ENCODE results near the gene RAB3IL1. TPM values are rescaled to one million over a fixed set of nuclear protein-coding genes. Genes with fewer than 3 reads are reported as not detected.

RAB3IL1 gene
- total and polyA plus RNA-seq, 2 experiments from 2014 or later = 8.3 to 11.6 TPM

GRCh38 chr11:61879152-61879551, 38.2 kb downstream of the RAB3IL1 start:
- H3K4me3 ChIP-seq = no peak overlapping the region
- no peaks in the 10 kb centered on the region for H3K4me1 ChIP-seq (ENCODE audit: low read depth)
- DNase-seq (ENCODE audit: low read depth in 1 of 2, low spot score in 1 of 2) = no peak
- TF ChIP-seq, protein P1, sequence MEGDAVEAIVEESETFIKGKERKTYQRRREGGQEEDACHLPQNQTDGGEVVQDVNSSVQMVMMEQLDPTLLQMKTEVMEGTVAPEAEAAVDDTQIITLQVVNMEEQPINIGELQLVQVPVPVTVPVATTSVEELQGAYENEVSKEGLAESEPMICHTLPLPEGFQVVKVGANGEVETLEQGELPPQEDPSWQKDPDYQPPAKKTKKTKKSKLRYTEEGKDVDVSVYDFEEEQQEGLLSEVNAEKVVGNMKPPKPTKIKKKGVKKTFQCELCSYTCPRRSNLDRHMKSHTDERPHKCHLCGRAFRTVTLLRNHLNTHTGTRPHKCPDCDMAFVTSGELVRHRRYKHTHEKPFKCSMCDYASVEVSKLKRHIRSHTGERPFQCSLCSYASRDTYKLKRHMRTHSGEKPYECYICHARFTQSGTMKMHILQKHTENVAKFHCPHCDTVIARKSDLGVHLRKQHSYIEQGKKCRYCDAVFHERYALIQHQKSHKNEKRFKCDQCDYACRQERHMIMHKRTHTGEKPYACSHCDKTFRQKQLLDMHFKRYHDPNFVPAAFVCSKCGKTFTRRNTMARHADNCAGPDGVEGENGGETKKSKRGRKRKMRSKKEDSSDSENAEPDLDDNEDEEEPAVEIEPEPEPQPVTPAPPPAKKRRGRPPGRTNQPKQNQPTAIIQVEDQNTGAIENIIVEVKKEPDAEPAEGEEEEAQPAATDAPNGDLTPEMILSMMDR (IDR thresholded peaks at IDR 0.05; ENCODE audit: low read depth, low read length) = no peak
- no peaks in the 10 kb centered on the region for H3K36me3 ChIP-seq
- no peaks in the 10 kb centered on the region for H3K9me3 ChIP-seq (ENCODE audit: low read depth)
- no peak overlapping the region for H3K27ac ChIP-seq
- no peaks in the 10 kb centered on the region for H3K27me3 ChIP-seq

GRCh38 chr11:61875698-61876097, 41.7 kb downstream of the RAB3IL1 start:
- Histone ChIP-seq H3K27ac (no peak overlapping the region), H3K9me3 (ENCODE audit: low read depth) (no peaks in the 10 kb centered on the region), H3K27me3 (no peaks in the 10 kb centered on the region), H3K4me1 (ENCODE audit: low read depth) (peaks cover 11% of the 10 kb centered on the region), H3K36me3 (no peaks in the 10 kb centered on the region), H3K4me3 (no peak overlapping the region)
- TF ChIP-seq, protein P1 (IDR thresholded peaks at IDR 0.05; ENCODE audit: low read depth, low read length) = no peak
- DNase-seq (ENCODE audit: low read depth in 1 of 2, low spot score in 1 of 2) = no peak

GRCh38 chr11:61874853-61875252, 42.5 kb downstream of the RAB3IL1 start:
- Histone ChIP-seq H3K4me1 (ENCODE audit: low read depth) (peaks cover 19% of the 10 kb centered on the region), H3K27ac (no peak overlapping the region), H3K27me3 (no peaks in the 10 kb centered on the region), H3K9me3 (ENCODE audit: low read depth) (no peaks in the 10 kb centered on the region), H3K4me3 (no peak overlapping the region), H3K36me3 (no peaks in the 10 kb centered on the region)
- no peak for DNase-seq (ENCODE audit: low read depth in 1 of 2, low spot score in 1 of 2)
- TF ChIP-seq, protein P1 (IDR thresholded peaks at IDR 0.05; ENCODE audit: low read depth, low read length) = no peak

- H3K27me3 ChIP-seq = no peaks in the 10 kb centered on the region
- no peak overlapping the region for H3K4me3 ChIP-seq
- DNase-seq (ENCODE audit: low read depth in 1 of 2, low spot score in 1 of 2) = no peak
- H3K27ac ChIP-seq = no peak overlapping the region
- peaks cover 24% of the 10 kb centered on the region for H3K4me1 ChIP-seq (ENCODE audit: low read depth)
- TF ChIP-seq, protein P1 (IDR thresholded peaks at IDR 0.05; ENCODE audit: low read depth, low read length) = no peak
- no peaks in the 10 kb centered on the region for H3K36me3 ChIP-seq
- H3K9me3 ChIP-seq (ENCODE audit: low read depth) = no peaks in the 10 kb centered on the region
Observed at GRCh38 chr11:61874377-61874809, 43.0 kb downstream of the RAB3IL1 start.

GRCh38 chr11:61873588-61874376, 43.6 kb downstream of the RAB3IL1 start:
- Histone ChIP-seq H3K27me3 (no peaks in the 10 kb centered on the region), H3K9me3 (ENCODE audit: low read depth) (no peaks in the 10 kb centered on the region), H3K4me1 (ENCODE audit: low read depth) (peaks cover 27% of the 10 kb centered on the region), H3K4me3 (no peak overlapping the region), H3K27ac (no peak overlapping the region), H3K36me3 (no peaks in the 10 kb centered on the region)
- no peak for DNase-seq (ENCODE audit: low read depth in 1 of 2, low spot score in 1 of 2)
- TF ChIP-seq, protein P1 (IDR thresholded peaks at IDR 0.05; ENCODE audit: low read depth, low read length) = no peak
